ENCODE measurements around the gene EDARADD. TPM values are rescaled to one million over a fixed set of nuclear protein-coding genes. Genes with fewer than 3 reads are reported as not detected.

The EDARADD gene
- total RNA-seq, 1 donor from 2014 or later: 0.59 TPM

DNA sequence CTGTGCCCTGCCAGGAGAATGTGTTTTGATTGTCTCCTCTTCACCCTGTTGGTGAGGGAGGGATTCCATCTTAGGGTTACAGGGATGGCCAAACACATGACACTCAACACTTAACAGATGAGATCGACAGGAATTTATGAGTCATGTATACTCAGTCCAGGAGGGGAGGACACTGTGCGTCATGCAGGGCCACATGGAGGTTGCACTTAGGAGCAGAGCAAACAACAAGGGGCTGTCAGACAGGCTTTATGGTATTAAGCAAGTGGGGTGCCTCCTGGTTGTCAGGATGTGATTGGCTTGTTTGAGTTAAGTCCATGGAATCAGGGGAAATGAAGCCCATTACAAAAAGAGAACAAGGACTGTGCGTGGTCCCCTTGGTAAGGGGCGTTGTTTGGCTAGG is 26.9 kb downstream of the EDARADD start:
- no peaks in the 10 kb centered on the region for H3K4me1 Mint-ChIP-seq (ENCODE audit: unreplicated experiment)
- peaks cover 2% of the 10 kb centered on the region for H3K27me3 Mint-ChIP-seq (ENCODE audit: unreplicated experiment)
- TF ChIP-seq, protein P1, sequence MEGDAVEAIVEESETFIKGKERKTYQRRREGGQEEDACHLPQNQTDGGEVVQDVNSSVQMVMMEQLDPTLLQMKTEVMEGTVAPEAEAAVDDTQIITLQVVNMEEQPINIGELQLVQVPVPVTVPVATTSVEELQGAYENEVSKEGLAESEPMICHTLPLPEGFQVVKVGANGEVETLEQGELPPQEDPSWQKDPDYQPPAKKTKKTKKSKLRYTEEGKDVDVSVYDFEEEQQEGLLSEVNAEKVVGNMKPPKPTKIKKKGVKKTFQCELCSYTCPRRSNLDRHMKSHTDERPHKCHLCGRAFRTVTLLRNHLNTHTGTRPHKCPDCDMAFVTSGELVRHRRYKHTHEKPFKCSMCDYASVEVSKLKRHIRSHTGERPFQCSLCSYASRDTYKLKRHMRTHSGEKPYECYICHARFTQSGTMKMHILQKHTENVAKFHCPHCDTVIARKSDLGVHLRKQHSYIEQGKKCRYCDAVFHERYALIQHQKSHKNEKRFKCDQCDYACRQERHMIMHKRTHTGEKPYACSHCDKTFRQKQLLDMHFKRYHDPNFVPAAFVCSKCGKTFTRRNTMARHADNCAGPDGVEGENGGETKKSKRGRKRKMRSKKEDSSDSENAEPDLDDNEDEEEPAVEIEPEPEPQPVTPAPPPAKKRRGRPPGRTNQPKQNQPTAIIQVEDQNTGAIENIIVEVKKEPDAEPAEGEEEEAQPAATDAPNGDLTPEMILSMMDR (IDR thresholded peaks at IDR 0.05): no peak
- DNase-seq (ENCODE audit: extremely low spot score, unreplicated experiment): no peak
- no peak overlapping the region for H3K4me3 Mint-ChIP-seq (ENCODE audit: unreplicated experiment)
- H3K27ac Mint-ChIP-seq (ENCODE audit: unreplicated experiment): no peak overlapping the region
- H3K9me3 Mint-ChIP-seq (ENCODE audit: unreplicated experiment): no peaks in the 10 kb centered on the region
- no peaks in the 10 kb centered on the region for H3K36me3 Mint-ChIP-seq (ENCODE audit: unreplicated experiment)

DNA sequence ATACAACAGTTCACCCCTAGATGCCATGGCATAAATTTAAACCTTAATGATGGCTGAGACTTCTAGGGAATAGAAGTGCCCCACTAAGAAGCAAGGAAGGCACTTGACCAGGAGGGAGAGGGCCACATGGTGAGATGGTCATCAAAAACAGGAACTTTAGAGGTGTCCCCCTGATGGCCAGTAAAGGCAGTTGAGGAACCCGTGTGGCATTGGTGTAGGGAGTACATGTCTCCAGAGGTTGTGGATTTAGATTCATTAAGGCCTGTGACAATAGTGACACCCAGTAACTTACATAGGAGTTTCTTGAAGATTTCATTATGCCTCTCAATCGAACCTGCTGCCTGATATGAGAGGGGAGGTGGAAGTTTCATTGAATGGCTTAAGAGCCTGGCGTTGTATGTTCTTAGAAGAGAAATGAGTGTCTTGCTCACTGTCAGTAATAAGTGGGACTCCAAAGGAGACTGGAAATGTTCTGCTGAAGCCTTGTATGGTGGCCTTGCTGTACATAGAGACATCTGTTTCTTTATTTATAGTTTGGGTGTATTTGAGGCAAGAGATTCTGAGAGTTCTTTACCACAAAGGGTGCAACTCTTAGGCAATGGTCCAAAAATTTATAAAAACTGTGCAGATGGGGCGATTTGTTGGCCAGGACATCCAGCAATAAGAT is 27.9 kb downstream of the EDARADD start:
- peaks cover 2% of the 10 kb centered on the region for H3K27me3 Mint-ChIP-seq (ENCODE audit: unreplicated experiment)
- H3K4me3 Mint-ChIP-seq (ENCODE audit: unreplicated experiment): no peak overlapping the region
- TF ChIP-seq, protein P1 (IDR thresholded peaks at IDR 0.05): no peak
- no peaks in the 10 kb centered on the region for H3K9me3 Mint-ChIP-seq (ENCODE audit: unreplicated experiment)
- no peak for DNase-seq (ENCODE audit: extremely low spot score, unreplicated experiment)
- H3K4me1 Mint-ChIP-seq (ENCODE audit: unreplicated experiment): no peaks in the 10 kb centered on the region
- H3K36me3 Mint-ChIP-seq (ENCODE audit: unreplicated experiment): no peaks in the 10 kb centered on the region
- H3K27ac Mint-ChIP-seq (ENCODE audit: unreplicated experiment): no peak overlapping the region

DNA sequence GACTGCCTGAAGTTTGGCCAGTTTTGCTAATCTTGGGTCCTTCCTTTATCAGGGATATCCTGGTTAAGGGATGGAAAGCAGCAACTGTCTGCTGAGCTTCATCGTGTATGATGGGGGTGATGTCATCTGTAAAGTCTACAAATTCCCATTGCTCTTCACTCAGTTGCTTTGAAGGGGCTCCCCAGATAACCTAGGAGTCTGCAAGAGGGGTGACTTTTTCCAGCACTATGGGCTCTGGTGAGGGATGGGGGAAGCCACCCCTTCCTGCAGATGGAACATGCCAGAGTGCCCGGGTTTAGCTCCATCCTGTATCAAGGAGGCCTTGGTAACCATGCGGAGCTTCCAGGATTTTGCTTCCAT is 28.4 kb downstream of the EDARADD start:
- no peaks in the 10 kb centered on the region for H3K4me1 Mint-ChIP-seq (ENCODE audit: unreplicated experiment)

DNA sequence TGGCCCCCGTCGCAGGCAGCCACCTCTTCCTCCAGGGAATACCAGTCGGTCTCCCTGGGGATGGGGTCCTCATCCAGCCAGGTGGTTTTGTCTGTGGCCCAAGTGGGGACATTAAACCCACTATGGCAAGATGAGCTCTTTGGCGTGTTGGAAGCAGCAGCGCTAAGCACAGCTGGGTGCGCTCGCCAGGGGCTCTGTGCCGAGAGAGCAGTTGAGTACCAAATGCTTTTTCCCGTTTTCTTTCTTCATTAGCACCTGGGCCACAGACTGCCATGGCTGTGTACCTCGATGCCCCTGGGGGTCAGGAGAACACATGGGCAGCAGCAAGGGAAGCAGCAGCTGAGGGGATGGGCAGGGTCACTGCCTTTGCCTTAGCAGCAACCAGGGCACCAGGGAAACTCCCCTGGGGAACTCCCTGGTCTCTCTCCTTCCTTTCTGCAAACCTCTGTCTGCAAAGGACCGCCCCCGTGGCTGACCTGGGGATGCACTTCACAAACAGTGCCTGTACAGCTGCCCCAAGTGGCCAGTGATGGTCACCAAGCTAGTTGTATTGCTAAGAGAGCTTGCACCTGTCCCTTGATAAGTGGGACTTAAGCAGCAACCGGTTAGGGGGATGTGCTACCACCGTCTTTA is 31.1 kb downstream of the EDARADD start:
- H3K36me3 Mint-ChIP-seq (ENCODE audit: unreplicated experiment): no peaks in the 10 kb centered on the region
- no peaks in the 10 kb centered on the region for H3K9me3 Mint-ChIP-seq (ENCODE audit: unreplicated experiment)
- TF ChIP-seq, protein P1 (IDR thresholded peaks at IDR 0.05): no peak
- H3K27me3 Mint-ChIP-seq (ENCODE audit: unreplicated experiment): peaks cover 2% of the 10 kb centered on the region
- no peak overlapping the region for H3K27ac Mint-ChIP-seq (ENCODE audit: unreplicated experiment)
- no peak overlapping the region for H3K4me3 Mint-ChIP-seq (ENCODE audit: unreplicated experiment)
- H3K4me1 Mint-ChIP-seq (ENCODE audit: unreplicated experiment): no peaks in the 10 kb centered on the region
- DNase-seq (ENCODE audit: extremely low spot score, unreplicated experiment): peak; percentile 75

More for the DNA sequence above, 28.4 kb downstream of the EDARADD start:
- TF ChIP-seq, protein P1 (IDR thresholded peaks at IDR 0.05): no peak
- Mint-ChIP-seq H3K27ac (ENCODE audit: unreplicated experiment) (no peak overlapping the region), H3K27me3 (ENCODE audit: unreplicated experiment) (peaks cover 2% of the 10 kb centered on the region), H3K9me3 (ENCODE audit: unreplicated experiment) (no peaks in the 10 kb centered on the region), H3K36me3 (ENCODE audit: unreplicated experiment) (no peaks in the 10 kb centered on the region), H3K4me3 (ENCODE audit: unreplicated experiment) (no peak overlapping the region)
- no peak for DNase-seq (ENCODE audit: extremely low spot score, unreplicated experiment)

DNA sequence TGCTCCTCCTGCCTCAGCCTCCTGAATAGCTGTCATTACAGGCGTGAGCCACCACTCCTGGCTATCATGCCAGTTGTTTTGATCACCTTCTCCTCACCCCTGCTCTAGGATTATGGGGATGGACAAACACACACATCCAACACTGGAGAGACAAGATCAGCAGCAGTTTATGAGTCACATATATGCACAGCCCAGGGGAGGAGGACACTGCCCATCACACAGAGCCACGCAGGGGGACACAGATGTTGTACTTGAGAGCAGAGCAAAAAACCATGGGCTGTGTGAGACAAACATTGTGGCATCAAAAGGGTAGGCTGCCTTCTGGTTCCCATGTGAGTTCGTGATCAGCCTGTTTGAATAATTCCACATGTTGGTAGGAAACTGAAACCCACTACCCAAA is 32.1 kb downstream of the EDARADD start:
- Mint-ChIP-seq H3K4me3 (ENCODE audit: unreplicated experiment) (no peak overlapping the region), H3K9me3 (ENCODE audit: unreplicated experiment) (no peaks in the 10 kb centered on the region)

More for the DNA sequence above, 32.1 kb downstream of the EDARADD start:
- TF ChIP-seq, protein P1 (IDR thresholded peaks at IDR 0.05): no peak
- Mint-ChIP-seq H3K4me1 (ENCODE audit: unreplicated experiment) (no peaks in the 10 kb centered on the region), H3K27me3 (ENCODE audit: unreplicated experiment) (no peaks in the 10 kb centered on the region), H3K36me3 (ENCODE audit: unreplicated experiment) (no peaks in the 10 kb centered on the region), H3K27ac (ENCODE audit: unreplicated experiment) (no peak overlapping the region)
- peak; percentile 48 for DNase-seq (ENCODE audit: extremely low spot score, unreplicated experiment)

Data from osteocyte (in vitro differentiated cells).